Activated naive CD4-positive, alpha-beta T cell treated with Interleukin-2 at 50 U/mL for 16 hours (primary cell): ENCODE results near the gene CIDEC.
"Not testable (repeated sequence)": the region's sequence is repeated elsewhere in the genome, so short reads cannot be mapped to it uniquely, and the experiment has no call there.

ENCODE experiments used
- DNase-seq: peaks from one replicate; pipeline ENCODE4 v3.0.0-alpha.2; 2020

The CIDEC gene

DNA sequence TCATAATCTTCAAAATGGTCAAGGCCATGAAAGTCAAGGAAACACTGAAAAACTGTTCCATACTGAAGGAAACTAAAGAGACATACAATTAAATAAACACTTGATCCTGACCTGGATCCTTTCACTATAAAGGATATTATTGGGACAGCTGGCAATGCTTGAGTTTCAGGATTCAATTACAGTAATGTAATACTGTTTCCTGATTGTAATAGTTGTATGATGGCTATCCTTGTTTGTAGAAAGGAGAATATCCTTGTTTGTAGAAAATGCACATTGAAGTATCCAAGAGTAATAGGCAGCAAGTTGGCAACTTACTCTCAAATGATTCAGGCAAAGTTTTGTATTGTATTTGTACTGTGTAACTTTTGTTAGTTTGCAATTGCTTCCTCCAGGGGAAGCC, 4.6 kb downstream of the CIDEC start:
- DNase-seq = no peak

DNA sequence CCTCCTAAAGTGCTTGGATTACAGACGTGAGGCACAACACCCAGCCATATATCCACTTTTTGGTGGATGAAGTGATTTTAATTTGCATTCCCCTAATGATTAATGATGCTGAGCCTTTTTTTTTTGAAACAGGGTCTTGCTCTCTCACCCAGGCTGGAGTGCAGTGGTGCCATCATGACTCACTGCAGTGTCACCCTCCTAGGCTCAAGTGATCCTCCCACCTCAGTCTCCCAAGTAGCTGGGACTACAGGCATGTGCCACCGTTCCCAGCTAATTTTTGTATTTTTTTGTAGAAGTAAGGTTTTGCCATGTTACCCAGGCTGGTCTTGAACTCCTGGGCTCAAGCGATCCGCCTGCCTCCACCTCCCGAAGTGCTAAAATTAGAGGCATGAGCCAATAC, 8.0 kb downstream of the CIDEC start:
- DNase-seq = not testable (repeated sequence)

DNA sequence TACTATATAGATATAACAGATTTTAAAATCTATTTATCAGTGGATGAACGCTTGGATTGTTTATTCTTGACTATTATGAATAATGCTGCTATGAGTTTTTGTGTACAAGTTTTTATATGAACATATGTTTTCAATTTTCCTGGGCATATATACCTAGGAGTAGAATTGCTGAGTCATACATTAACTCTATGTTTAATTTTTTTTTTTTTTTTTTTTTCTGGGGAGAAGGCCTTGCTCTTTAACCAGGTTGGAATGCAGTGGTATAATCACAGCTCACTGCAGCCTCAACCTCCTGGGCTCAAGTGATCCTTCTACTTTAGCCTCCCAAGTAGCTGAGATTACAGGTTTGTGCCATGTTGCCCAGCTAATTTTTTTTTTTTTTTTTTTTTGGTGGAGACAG, 9.1 kb downstream of the CIDEC start:
- DNase-seq = no peak

DNA sequence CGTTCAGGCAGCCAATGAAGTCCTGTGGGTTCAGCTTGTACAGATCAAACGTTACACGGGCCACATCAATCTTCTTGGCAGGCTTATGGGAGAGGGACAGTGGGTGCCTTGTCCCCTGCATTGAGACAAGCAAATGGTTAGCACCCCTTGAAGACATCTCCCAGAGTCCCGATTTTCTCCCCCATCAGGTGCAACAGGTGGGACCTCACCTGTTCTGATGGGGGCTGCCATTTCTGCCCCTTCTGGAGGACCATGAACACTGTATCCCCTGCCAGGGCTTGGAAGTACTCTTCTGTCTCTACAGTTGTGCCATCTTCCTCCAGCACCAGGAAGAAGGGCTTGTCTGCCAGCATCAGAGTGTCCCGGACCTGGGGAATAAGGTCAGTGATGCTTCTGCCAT, 10.1 kb downstream of the CIDEC start:
- no peak for DNase-seq

DNA sequence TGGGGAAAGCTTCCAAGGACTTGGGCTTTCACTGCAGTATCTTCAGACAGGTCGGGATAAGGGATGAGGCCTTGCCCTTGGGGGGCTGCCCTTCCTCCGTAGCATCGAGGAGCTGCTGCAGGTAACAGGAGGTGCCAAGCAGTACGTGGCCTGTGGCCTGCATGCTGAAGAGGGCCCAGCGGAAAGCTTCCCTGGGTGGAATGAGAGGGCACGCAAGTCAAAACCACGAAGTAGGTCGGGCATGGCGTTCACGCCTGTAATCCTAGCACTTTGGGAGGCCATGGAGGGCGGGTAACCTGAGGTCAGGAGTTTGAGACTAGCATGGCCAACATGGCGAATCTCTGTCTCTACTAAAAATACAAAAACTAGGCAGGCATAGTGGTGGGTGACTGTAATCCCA, 12.9 kb downstream of the CIDEC start:
- no peak for DNase-seq

DNA sequence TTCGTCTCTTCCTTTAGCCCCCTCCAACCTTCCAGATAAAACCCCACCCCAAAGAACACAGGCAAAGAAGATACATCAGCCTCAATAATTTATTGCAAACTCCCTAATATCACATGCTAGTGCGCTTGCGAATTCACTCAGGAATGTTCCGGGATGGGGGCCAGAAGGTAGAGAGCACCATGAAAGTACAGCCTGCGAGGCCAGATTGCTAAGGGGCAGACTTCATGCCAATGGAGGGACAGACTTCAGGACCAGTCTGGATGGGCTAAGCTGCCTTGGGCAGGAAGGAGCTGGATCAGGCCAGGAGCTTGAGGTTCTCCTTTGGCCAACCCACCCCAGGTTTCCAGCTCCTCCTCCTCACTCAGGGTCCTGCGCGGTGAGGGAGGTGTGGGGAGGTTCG, 13.4 kb downstream of the CIDEC start:
- no peak for DNase-seq

DNA sequence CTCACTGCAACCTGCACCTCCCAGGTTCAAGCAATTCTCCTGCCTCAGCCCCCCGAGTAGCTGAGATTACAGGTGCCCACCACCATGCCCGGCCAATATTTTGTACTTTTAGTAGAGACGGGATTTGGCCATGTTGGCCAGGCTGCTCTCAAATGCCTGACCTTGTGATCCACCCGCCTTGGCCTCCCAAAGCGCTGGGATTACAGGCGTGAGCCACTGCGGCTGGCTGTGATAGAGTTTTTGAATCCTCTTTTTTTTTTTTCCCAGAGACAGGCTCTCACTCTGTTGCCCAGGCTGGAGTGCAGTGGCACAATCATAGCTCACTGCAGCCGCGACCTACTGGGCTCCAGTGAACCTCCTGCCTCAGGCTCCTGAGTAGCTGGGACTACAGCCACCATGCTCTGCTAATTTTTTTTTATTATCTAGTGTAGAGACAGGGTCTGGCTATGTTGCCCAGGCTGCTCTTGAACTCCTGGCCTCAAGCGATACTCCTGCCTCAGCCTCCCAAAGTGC, 14.9 kb downstream of the CIDEC start:
- DNase-seq = not testable (repeated sequence)

DNA sequence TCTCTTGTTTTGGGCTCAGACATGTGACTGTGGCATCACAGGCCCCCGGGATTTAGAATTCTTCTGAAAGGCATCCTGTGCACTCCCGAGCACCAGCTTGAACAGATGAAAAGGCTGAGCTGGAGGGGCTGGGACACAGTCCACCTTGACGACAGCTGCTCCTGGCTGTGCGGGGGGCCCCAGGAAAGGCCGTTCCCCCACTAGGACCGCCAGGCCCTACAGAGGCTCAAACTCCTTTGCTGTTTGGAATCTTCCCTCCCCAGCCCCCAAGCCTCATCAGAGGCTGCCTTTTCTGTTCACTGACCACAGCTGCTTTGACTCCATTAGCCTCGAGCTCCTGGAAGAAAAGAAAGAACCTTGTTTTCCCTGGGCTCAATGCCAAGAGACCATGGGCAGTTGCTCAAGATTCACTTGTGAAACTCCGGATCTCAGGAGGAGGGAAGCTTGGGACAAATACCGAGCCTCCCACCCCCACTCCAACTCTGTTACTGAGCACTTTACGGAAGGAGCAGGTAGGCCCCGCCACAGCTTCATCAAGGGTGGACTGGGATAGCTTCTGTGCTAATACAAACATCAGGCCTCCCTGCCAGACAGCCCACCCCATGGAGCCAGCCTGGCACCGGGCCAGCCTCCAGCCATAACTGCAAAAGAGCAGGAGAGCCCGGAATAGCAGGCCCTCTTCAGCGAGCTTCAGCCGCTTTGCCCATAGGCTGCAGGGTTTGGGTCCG, 15.7 kb downstream of the CIDEC start:
- no peak for DNase-seq

DNA sequence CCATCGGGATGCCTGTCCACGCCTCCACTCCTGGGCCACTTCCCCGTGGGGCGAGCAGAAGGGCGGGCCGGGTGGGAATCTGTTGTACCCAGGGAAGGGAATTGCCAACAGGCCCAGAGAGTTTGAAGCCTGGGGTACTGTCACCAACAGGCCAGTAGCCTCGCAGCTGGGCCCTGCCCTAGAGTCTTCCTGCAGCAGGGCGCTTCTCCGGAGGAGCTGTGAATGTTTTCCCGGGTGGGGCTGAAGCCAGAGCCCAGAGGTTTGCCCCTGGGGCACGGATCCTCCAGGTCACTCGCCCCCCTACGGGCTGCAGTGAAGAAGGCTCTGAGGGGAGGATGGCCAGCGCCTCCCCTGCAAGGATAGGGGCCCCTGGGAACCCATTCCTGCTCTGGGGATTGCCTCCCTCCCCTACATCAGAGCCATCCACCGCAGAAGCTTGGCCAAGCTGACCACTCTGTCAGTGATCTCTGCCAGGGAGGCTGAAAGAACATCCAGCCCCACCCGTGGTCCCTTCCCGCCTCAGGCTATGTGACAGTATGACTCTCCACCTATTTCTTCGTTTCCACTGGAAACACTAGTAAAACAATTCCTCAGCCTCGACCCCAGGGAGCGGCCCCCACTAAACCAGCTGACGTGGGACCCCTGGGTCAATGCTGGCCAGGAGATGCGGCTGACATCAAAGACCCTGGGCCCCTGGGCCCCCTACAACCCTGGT, 16.8 kb downstream of the CIDEC start:
- DNase-seq = no peak

DNA sequence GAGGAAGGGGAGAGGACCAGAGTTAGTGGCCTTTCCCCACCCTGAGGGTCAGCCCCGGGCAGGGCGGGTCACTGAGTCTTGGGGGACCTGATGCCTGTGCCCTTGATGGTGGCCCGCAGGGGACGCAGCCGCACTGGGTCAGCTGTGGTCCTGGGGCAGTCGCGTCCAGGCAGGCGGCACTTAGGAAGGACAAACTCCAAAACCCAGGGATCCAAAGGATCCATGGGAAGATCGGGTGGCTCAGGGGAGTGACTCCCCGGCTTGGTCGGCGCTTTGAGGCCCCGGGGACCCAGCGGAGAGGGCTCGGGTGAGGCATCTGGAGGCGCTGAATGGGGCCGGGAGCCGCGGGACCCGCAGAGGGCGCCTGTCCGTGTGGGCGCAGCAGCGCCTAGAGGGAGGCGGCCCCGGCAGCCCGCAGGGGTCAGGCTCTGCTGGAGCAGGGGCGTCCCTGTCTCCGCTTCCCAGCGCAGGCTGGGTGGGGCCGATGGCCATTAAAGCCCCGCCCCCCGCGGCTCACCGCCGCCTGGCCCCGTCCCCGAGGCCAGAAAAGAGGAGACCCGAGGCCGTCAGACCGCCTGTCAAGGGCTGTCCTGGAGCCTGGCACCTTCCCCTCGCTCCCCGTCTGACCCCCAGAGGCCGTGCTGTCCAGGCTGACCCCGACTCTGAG, 17.5 kb downstream of the CIDEC start:
- peak; percentile 41 for DNase-seq

DNA sequence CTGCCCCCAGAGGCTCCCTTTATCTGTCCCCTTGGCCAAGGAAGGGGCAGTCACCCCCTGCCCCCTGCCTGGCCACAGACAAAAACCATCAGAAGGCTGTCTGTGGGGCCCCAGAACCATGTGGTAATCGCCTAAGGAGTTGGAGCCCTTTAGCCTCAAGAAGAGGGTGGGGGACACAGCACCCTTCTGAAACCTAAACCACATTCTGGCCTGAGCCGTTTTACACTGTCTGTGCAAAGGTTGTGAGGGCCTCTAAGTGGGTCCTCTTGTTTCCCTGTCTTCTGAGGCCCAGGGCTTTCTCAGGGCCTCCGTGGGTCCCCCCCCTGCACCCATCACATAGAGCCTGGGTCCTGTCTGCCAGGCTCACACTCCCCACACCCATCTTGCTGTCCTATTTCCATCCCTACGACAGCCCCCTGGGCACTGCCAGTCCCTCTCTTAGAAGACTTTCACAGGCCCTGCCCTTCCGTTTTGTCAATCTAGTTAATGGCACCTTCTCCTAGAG, 18.4 kb downstream of the CIDEC start:
- no peak for DNase-seq

DNA sequence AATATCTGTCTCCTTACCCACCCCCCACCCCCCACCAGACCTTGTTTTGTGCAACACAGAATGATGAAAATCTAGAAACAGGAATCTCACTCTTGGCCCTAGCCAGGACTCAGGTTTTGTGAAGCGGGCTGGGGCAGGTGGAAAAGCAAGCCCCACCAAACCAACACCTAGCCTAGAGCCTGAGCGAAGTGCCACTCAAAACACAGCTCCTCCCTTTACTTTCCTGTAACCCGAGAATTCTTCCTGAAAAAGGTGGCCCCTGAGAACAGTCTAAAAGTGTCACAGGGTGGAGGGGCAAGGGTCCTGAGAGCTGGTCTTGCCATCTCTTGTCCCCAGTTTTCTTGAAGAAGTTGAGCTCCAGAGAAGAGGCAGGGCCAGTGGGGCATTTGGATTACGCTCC, 18.9 kb downstream of the CIDEC start:
- DNase-seq = no peak

DNA sequence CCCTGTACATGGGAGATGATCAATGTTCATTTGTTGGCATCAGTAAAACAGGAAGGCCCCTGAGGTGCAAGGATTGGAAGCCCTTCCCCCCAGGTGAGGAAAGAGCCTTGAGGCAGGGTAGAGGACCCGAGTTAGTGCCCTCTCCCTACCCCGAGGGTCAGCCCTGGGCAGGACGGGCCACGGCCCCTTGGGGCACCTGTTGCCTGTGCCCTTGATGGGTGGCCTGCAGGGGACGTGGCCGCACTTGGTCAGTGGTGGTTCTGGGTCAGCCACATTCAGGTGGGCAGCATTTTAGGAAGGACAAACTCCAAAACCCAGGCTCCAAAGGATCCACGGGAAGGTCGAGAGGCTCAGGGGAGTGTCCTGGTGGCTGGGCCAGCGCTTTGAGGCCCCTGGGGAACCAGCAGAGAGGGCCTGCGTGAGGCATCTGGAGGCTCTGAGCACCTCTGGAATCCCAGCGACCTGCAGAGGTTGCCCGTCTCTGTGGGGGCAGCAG, 20.5 kb downstream of the CIDEC start:
- no peak for DNase-seq

DNA sequence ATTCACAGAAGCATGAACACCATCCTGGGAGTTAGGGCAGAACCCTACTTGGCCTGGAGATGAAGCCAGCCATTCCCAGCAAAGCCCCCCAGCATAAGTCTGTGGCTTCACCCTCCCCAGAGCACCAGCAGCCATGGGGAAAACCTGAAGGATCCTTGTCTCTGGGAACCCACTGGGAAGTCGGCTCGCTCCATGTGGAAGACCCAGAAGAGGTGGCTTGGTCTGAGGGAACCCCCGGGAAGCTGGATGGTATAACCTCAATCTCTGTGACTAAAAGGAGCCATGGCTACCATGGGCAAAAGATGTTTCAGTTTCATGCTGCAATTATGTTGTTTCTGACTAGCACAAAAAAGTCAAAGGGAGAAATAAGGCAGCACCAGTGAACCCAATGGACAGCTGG, 24.5 kb downstream of the CIDEC start:
- no peak for DNase-seq

DNA sequence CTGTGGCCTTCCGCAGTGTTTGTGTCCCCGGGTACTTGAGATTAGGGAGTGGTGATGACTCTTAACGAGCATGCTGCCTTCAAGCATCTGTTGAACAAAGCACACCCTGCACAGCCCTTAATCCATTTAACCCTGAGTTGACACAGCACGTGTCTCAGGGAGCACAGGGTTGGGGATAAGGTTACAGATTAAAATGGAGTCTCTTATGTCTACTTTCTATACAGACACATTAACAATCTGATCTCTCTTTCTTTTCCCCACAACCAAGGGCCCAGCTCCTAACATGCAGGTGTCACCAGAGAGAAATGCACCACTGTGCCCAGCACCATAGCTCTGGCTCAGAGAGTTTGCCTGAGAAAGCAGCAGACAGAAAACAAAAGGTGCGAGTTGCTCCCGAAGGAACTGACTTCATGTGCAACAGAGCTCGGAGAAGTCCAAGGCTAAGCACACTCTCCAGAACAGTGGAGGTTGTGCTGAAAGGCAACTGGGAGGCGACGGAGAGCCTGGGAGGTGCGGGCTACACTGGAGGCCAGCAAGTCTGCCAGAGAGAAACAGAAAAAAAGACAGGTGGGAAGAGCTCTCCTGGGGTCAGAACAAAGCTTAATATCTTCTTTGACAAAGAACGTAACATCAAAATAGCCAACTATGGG, 25.6 kb downstream of the CIDEC start:
- not testable (repeated sequence) for DNase-seq

DNA sequence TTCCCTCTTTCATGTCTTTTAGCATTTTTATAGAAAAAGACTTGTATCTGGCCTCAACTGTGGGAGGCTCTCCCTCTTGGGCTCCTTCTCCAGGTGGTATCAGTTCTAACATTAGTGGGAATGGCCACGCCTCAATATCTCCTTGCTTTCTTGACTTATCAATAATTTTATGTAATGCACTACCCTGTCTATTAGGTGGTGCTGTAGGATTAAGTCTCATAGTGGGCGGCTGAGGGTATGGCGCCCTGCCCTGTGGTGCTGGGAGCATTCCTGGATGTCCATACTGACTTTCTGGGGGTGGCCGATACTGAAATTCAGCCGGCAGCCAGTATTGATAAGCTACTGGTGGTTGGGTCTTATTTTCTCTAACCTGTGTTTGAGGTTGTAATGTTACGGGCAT, 27.5 kb downstream of the CIDEC start:
- no peak for DNase-seq

DNA sequence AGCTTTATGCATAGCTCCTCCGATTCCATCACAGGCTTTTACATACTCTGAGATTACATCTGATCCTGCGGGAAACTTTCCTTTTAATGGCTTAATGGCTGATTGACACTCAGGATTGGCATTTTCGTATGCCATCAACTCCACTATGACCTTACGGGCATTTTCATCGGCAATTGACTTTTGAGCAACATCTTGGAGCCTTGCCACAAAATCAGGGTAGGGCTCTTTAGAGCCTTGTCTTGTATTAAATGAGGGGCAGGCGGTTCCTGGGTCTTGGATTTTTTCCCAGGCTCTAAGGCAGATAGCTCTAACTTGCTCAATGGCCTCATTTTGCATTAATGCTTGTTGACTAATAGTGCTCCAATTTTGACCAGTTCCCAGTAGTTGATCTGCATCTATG, 28.1 kb downstream of the CIDEC start:
- not testable (repeated sequence) for DNase-seq

DNA sequence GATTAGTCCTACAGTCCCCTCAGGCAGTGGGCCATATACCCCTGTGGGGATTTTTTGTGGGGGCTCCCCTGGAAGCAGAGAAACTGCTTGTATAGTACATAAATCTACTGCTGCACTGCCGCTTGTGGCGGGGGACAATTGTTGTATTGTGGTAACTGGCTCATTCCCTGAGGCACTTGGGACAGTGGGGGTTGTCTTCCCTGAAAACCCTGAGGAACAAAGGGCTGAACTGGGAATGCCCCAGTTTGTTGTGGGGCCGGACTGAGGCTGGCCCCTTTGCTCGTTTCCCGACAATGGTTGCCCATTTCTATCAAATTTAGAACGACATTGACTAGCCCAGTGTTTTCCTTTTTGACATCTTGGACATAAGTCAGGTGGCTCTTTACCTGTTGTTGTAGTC, 28.7 kb downstream of the CIDEC start:
- not testable (repeated sequence) for DNase-seq

DNA sequence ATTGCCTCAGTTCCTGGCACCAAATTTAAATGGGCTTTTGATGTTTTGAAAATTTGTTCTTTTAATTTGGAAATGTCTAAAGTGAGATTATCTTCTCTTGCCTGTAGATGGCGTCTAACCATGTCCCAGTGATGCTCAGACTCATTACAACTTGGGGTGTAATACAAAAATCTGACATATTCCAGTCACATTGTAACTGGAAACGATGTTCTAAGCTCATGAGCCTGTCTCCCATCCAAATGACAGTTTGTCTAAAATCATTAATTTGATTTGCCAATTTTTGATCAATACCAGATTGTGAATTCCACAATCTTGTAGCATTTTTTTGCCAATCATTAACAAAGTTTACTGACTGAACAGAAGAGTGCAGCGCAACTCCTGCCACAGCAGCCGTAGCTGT, 31.2 kb downstream of the CIDEC start:
- DNase-seq = not testable (repeated sequence)

DNA sequence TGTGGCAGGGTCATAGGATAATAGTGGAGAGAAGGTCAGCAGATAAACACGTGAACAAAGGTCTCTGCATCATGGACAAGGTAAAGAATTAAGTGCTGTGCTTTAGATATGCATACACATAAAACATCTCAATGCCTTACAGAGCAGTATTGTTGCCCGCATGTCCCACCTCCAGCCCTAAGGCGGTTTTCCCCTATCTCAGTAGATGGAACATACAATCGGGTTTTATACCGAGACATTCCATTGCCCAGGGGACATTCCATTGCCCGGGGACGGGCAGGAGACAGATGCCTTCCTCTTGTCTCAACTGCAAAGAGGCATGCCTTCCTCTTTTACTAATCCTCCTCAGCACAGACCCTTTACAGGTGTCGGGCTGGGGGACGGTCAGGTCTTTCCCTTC, 32.2 kb downstream of the CIDEC start:
- DNase-seq = not testable (repeated sequence)

DNA sequence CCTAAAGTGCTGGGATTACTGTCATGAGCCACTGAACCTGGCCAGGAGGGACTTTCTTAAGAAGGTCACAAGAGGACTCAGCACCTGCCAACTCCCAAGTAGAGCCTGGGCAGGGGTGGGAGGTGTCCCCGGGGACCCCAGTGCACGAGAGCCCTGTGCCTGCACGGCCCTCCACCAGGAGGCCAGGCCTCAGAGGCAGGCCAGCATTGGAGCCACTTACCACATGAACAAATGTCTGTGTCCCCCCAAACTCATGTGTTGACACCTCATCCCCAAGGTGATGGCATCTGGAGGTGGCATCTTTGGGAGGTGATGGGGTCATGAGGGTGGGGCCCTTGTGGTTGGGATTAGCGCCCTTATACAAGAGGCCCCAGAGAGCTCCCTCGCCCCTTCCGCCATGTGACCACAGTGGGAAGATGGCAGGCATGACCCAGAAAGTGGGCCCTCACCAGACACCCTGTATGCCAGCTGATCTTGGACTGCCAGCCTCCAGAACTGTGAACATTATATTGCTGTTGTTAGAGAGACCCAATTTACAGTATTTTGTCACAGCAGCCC, 33.0 kb downstream of the CIDEC start:
- no peak for DNase-seq

DNA sequence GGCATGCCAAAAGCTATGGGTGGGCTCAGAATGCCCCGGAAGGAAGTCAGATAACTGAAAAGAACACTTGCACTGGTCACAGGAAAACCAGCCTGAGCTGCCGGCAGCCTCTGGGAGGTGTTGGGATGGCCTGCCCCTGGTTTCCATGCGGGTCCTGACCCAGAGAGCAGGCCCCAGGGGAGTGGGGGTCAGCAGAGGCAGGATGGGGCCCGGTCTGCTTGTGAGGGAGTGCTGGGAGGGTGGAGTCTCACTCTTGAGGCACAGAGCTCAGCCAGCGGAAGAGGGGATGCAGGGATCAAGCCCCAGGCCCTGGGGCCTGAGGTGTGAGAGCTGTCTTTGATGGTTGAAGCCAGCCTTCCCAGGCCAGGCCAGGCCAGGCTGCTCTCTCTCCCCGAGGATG, 33.8 kb downstream of the CIDEC start:
- no peak for DNase-seq
